HepG2 (cell line): ENCODE results near the gene RASSF4. TPM values are rescaled to one million over a fixed set of nuclear protein-coding genes. Genes with fewer than 3 reads are reported as not detected.

Experiments
- ATF2 ChIP-seq: sonication (generic); formaldehyde crosslinking; IDR thresholded peaks from 2 replicates; pipeline ENCODE4 v1.4.0; 2020; ENCODE audit warnings: missing genetic modification reagents
- BRD4 ChIP-seq: sonication (generic); formaldehyde crosslinking; IDR thresholded peaks from 2 replicates; pipeline ENCODE4 v1.4.0; 2020; ENCODE audit warnings: missing genetic modification reagents
- GMEB2 ChIP-seq: IDR thresholded peaks from 2 replicates; pipeline ENCODE4 v1.6.1; 2016; ENCODE audit warnings: missing biosample characterization, missing genetic modification reagents, low read depth
- HMGXB4 ChIP-seq, 2 experiments: sonication (generic) in 1 of 2; formaldehyde crosslinking in 1 of 2; IDR thresholded peaks; 2 replicates each; pipeline versions ENCODE4 v1.4.0 to v1.6.1; 2018 to 2020; ENCODE audit warnings: missing genetic modification reagents in 2 of 2, borderline replicate concordance in 1 of 2, low read depth in 1 of 2, mild to moderate bottlenecking in 1 of 2, missing biosample characterization in 1 of 2
- HNF4G ChIP-seq, 2 experiments: sonication (generic) in 1 of 2; formaldehyde crosslinking in 1 of 2; IDR thresholded peaks; 2 replicates each; pipeline versions ENCODE4 v1.4.0 to v1.6.1; 2011 to 2020; ENCODE audit warnings: borderline replicate concordance in 2 of 2, low read depth in 2 of 2, mild to moderate bottlenecking in 2 of 2, low read length in 1 of 2, missing genetic modification reagents in 1 of 2, moderate library complexity in 1 of 2
- IKZF4 ChIP-seq: sonication (generic); formaldehyde crosslinking; IDR thresholded peaks from 2 replicates; pipeline ENCODE4 v1.5.1; 2020; ENCODE audit warnings: borderline replicate concordance, mild to moderate bottlenecking, low read depth, missing genetic modification reagents; ENCODE audit errors: not compliant biosample characterization
- JARID2 ChIP-seq: sonication (generic); formaldehyde crosslinking; IDR thresholded peaks from 2 replicates; pipeline ENCODE4 v1.8.1; 2023; ENCODE audit warnings: missing genetic modification reagents, inconsistent platforms; ENCODE audit not compliant: insufficient replicate concordance
- MIER2 ChIP-seq: IDR thresholded peaks from 2 replicates; pipeline ENCODE4 v1.6.1; 2016; ENCODE audit warnings: missing biosample characterization, missing genetic modification reagents
- RAD21 ChIP-seq: fragments of 450-650 bp; formaldehyde crosslinking; IDR thresholded peaks from 2 replicates; pipeline ENCODE4 v1.5.0; 2020; ENCODE audit warnings: mild to moderate bottlenecking
- RBFOX2 ChIP-seq: fragments of 200-400 bp; formaldehyde crosslinking; IDR thresholded peaks from 2 replicates; pipeline ENCODE4 v1.6.1; 2017; ENCODE audit warnings: low read depth, mild to moderate bottlenecking, low read length
- SRF ChIP-seq: IDR thresholded peaks from 2 replicates; pipeline ENCODE4 v1.6.1; 2011; ENCODE audit warnings: mild to moderate bottlenecking, low read depth, low read length, moderate library complexity
- ZBTB14 ChIP-seq: sonication (generic); formaldehyde crosslinking; IDR thresholded peaks from 2 replicates; pipeline ENCODE4 v1.4.0; 2020; ENCODE audit warnings: missing genetic modification reagents
- ZFP91 ChIP-seq: sonication (generic); formaldehyde crosslinking; IDR thresholded peaks from 2 replicates; pipeline ENCODE4 v1.9.0; 2022; ENCODE audit warnings: missing genetic modification reagents, mild to moderate bottlenecking, borderline replicate concordance
- ZFX ChIP-seq: sonication (generic); formaldehyde crosslinking; IDR thresholded peaks from 2 replicates; pipeline ENCODE4 v1.4.0; 2020; ENCODE audit warnings: mild to moderate bottlenecking, low read depth, missing genetic modification reagents, moderate library complexity
- ZNF230 ChIP-seq: sonication (generic); formaldehyde crosslinking; IDR thresholded peaks from 2 replicates; pipeline ENCODE4 v1.4.0; 2020; ENCODE audit warnings: mild to moderate bottlenecking, missing genetic modification reagents
- ZNF264 ChIP-seq: sonication (generic); formaldehyde crosslinking; IDR thresholded peaks from 2 replicates; pipeline ENCODE4 v1.4.0; 2020; ENCODE audit warnings: missing genetic modification reagents
- ZNF674 ChIP-seq: sonication (generic); formaldehyde crosslinking; IDR thresholded peaks from 2 replicates; pipeline ENCODE4 v1.5.0; 2020; ENCODE audit warnings: low read depth, mild to moderate bottlenecking, missing genetic modification reagents
- ZNF720 ChIP-seq: sonication (generic); formaldehyde crosslinking; IDR thresholded peaks from 2 replicates; pipeline ENCODE4 v1.4.0; 2020; ENCODE audit warnings: missing genetic modification reagents
- ZNF746 ChIP-seq: sonication (generic); formaldehyde crosslinking; IDR thresholded peaks from 2 replicates; pipeline ENCODE4 v1.8.0; 2022; ENCODE audit warnings: mild to moderate bottlenecking, missing genetic modification reagents
- ZNF883 ChIP-seq: sonication (generic); formaldehyde crosslinking; IDR thresholded peaks from 2 replicates; pipeline ENCODE4 v1.5.1; 2020; ENCODE audit warnings: mild to moderate bottlenecking, missing genetic modification reagents; ENCODE audit errors: not compliant biosample characterization
- polyA plus RNA-seq, 8 experiments: library from polyadenylated mRNA; depleted of rRNA in 3 of 8; stranded (reverse) in 7 of 8; unstranded in 1 of 8; fragments of >200 nt; fragmentation: Illumina TruSeq in 4 of 8; extraction: Trizol in 4 of 8; gene quantifications; 2 replicates each; pipeline versions ENCODE4 v1.2.1 to v1.2.3, GENCODE V29; 2011 to 2016; ENCODE audit warnings: low read depth in 4 of 8, missing spikeins in 1 of 8, mixed read lengths in 1 of 8; ENCODE audit not compliant: insufficient read depth in 1 of 8
- total RNA-seq, 5 experiments: library from RNA; depleted of rRNA; stranded (reverse); fragments of >200 nt; fragmentation: Illumina TruSeq; extraction: Trizol; gene quantifications; 2 replicates each; pipeline ENCODE4 v1.2.3, GENCODE V29; 2016; ENCODE audit warnings: low read depth in 1 of 5

The RASSF4 gene
- total and polyA plus RNA-seq, 2 of the 13 experiments (the other 11 are each of a cell fraction or from before 2014, with no cell fraction given): 34.0 to 51.7 TPM

- TF ChIP-seq ZBTB14 (CRISPR knock-in tag) (peak; percentile 46; the same call in 1 of the 2 replicates), HNF4G (IDR thresholded peaks at IDR 0.05; ENCODE audit: borderline replicate concordance, low read depth, low read length) (no peak), HNF4G (CRISPR knock-in tag; IDR thresholded peaks at IDR 0.05; ENCODE audit: borderline replicate concordance, low read depth) (no peak; the same call in 1 of the 2 replicates), HMGXB4 (CRISPR knock-in tag; IDR thresholded peaks at IDR 0.05; ENCODE audit: borderline replicate concordance in 1 of 2, low read depth in 1 of 2) (peak in 1 of 2 experiments; percentile 64; a peak in 1 of 4 replicates), ZFP91 (CRISPR knock-in tag) (peak; percentile 71; the same call in 1 of the 2 replicates), ZFX (CRISPR knock-in tag) (peak; percentile 43; the same call in 1 of the 2 replicates), ZNF746 (CRISPR knock-in tag) (no peak), BRD4 (CRISPR knock-in tag) (no peak), ZNF674 (CRISPR knock-in tag) (no peak), ZNF883 (CRISPR knock-in tag) (no peak), ATF2 (no peak), RAD21 (CRISPR knock-in tag) (peak; percentile 97), RBFOX2 (peak; percentile 97), ZNF720 (CRISPR knock-in tag) (no peak), ZNF264 (CRISPR knock-in tag) (no peak; the same call in 1 of the 2 replicates), ZNF230 (CRISPR knock-in tag) (no peak), IKZF4 (no peak), GMEB2 (no peak), MIER2 (no peak), JARID2 (CRISPR knock-in tag) (no peak), SRF (no peak)
Measured at GRCh38 chr10:44974628-44975430, 15.2 kb downstream of the RASSF4 start (continued).
